ENCODE data around the gene BMPR1B.

Gene BMPR1B

GRCh38 chr4:94757192-94758140 lies at the start of gene BMPR1B:
Gene BMPR1B (plus strand): TSS chr4:94757955. CDS start chr4:95104425, 346,470 bp downstream.
- DNase-seq (ENCODE audit: low spot score) = peak; percentile 86

GRCh38 chr4:94711635-94712034 lies 46.1 kb upstream of the BMPR1B start:
- DNase-seq (ENCODE audit: low spot score) = no peak

- DNase-seq (ENCODE audit: low spot score) = peak; percentile 79
These were observed 43.2 kb upstream of the BMPR1B start for GRCh38 chr4:94714365-94715160.

GRCh38 chr4:94715726-94716125 lies 42.0 kb upstream of the BMPR1B start:
- DNase-seq (ENCODE audit: low spot score) = no peak

GRCh38 chr4:94721310-94721709 lies 36.4 kb upstream of the BMPR1B start:
- DNase-seq (ENCODE audit: low spot score) = no peak

- no peak for DNase-seq (ENCODE audit: low spot score)
These were observed 35.5 kb upstream of the BMPR1B start for GRCh38 chr4:94722270-94722669.

GRCh38 chr4:94722748-94723147 lies 35.0 kb upstream of the BMPR1B start:
- no peak for DNase-seq (ENCODE audit: low spot score)

GRCh38 chr4:94724016-94724790 lies 33.6 kb upstream of the BMPR1B start:
- no peak for DNase-seq (ENCODE audit: low spot score)

- DNase-seq (ENCODE audit: low spot score) = no peak
These were observed 31.1 kb upstream of the BMPR1B start for GRCh38 chr4:94726524-94727123.

- peak; percentile 31 for DNase-seq (ENCODE audit: low spot score)
These were observed 29.5 kb upstream of the BMPR1B start for GRCh38 chr4:94728056-94728766.

GRCh38 chr4:94732358-94732698 lies 25.4 kb upstream of the BMPR1B start:
- DNase-seq (ENCODE audit: low spot score) = no peak

GRCh38 chr4:94739741-94740140 lies 18.0 kb upstream of the BMPR1B start:
- DNase-seq (ENCODE audit: low spot score) = no peak

- DNase-seq (ENCODE audit: low spot score) = no peak
These were observed 16.5 kb upstream of the BMPR1B start for GRCh38 chr4:94741304-94741703.

GRCh38 chr4:94743838-94744237 lies 13.9 kb upstream of the BMPR1B start:
- DNase-seq (ENCODE audit: low spot score) = no peak

GRCh38 chr4:94744850-94745249 lies 12.9 kb upstream of the BMPR1B start:
- DNase-seq (ENCODE audit: low spot score) = no peak

- DNase-seq (ENCODE audit: low spot score) = no peak
These were observed 11.0 kb upstream of the BMPR1B start for GRCh38 chr4:94746746-94747145.

- DNase-seq (ENCODE audit: low spot score) = peak; percentile 79
These were observed 465 bp downstream of the BMPR1B start for GRCh38 chr4:94758141-94758699.

GRCh38 chr4:94758700-94759399 lies 1.1 kb downstream of the BMPR1B start:
- DNase-seq (ENCODE audit: low spot score) = no peak

- no peak for DNase-seq (ENCODE audit: low spot score)
These were observed 2.0 kb downstream of the BMPR1B start for GRCh38 chr4:94759767-94760211.

- no peak for DNase-seq (ENCODE audit: low spot score)
These were observed 4.6 kb downstream of the BMPR1B start for GRCh38 chr4:94762326-94762725.
